ENCODE results near the gene CSNK1E. TPM values are rescaled to one million over a fixed set of nuclear protein-coding genes. Genes with fewer than 3 reads are reported as not detected.

The CSNK1E gene
- total and polyA plus RNA-seq, 2 of the 4 experiments (the other 2 are of a cell fraction), result 116 to 276 TPM

DNA sequence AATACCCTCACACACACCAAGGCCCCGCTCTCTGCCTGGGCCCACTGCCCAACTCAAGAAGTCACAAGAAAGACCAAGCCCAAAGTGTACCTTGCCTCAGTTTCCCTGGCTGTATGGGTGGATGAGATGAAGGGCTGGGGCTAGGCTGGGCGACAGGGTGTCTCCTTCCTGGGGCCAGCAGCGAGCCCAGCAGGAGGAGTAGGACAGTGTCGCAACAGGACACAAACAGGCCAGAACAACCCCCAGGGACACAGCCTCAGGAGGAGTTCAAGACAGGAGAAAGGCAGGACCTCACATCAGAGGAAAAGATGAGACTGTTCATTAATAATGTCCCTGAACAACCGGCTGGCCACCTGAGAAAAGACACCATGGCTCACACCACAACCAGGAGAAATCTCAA is 13.3 kb downstream of the CSNK1E start:
- Histone ChIP-seq H3K18ac (ENCODE audit: low read depth, low read length) (no peak overlapping the region), H4K8ac (ENCODE audit: low read depth in 2 of 2, low read length in 2 of 2) (no peak overlapping the region), H2AK9ac (replicated peaks; ENCODE audit: low read depth, low read length, poor library complexity) (no peak overlapping the region), H3K4ac (ENCODE audit: low read depth, low read length) (no peak overlapping the region), H3K9me1 (ENCODE audit: insufficient read depth, low read length) (peaks cover 28% of the 10 kb centered on the region), H2BK15ac (ENCODE audit: low read depth, low read length) (no peak overlapping the region), H3K14ac (replicated peaks; ENCODE audit: low read depth, low read length) (no peak overlapping the region), H3K27me3 (ENCODE audit: control insufficient read depth, insufficient read depth, low read length) (no peaks in the 10 kb centered on the region), H3K27ac (ENCODE audit: insufficient read depth, low read length) (peak overlapping the region; percentile 22; the same call in 1 of the 2 replicates), H2BK20ac (ENCODE audit: low read depth, low read length) (no peak overlapping the region), H3K9ac (ENCODE audit: low read depth, low read length) (no peak overlapping the region), H3K4me2 (ENCODE audit: low read depth, low read length) (no peak overlapping the region), H4K5ac (ENCODE audit: low read depth, low read length) (no peak overlapping the region), H2BK5ac (ENCODE audit: low read depth, low read length, poor library complexity, severe bottlenecking) (peak overlapping the region; percentile 9), H2AK5ac (ENCODE audit: low read depth, low read length) (no peak overlapping the region), H4K20me1 (ENCODE audit: insufficient read depth, low read length) (peaks cover 100% of the 10 kb centered on the region), H2BK120ac (ENCODE audit: low read depth, low read length) (no peak overlapping the region), H2AFZ (replicated peaks; ENCODE audit: low read length, poor library complexity) (no peak overlapping the region), H3K23ac (ENCODE audit: low read depth, low read length) (no peak overlapping the region), H3K4me3 (ENCODE audit: insufficient read depth, low read depth, low read length) (no peak overlapping the region), H3K9me3 (ENCODE audit: control insufficient read depth, insufficient read depth, low read length) (no peaks in the 10 kb centered on the region), H3K56ac (ENCODE audit: extremely low read depth, insufficient read depth, low read length) (no peak overlapping the region), H4K91ac (ENCODE audit: insufficient read depth, low read depth, low read length) (no peak overlapping the region), H3K36me3 (ENCODE audit: control insufficient read depth, insufficient read depth, low read length) (peaks cover 71% of the 10 kb centered on the region), H3K4me1 (ENCODE audit: control insufficient read depth, insufficient read depth, low read length) (peaks cover 21% of the 10 kb centered on the region), H3K79me1 (ENCODE audit: low read depth in 1 of 2, low read length in 2 of 2) (peaks cover 6 to 84% of the 10 kb centered on the region in 2 experiments; a peak in 3 of 4 replicates)
- ATAC-seq (ENCODE audit: low read depth) (no peak), DNase-seq (no peak)
- in situ Hi-C loops (cut with MboI; ENCODE audit: low sequenced_read_pairs) (no loop called here), dilution Hi-C loops (cut with HindIII; ENCODE audit: low sequenced_read_pairs, unreplicated experiment) (no loop called here), intact Hi-C loops (cut with micrococcal nuclease) (no loop called here)
- no peak for TF ChIP-seq NFE2L2 (IDR thresholded peaks at IDR 0.05; ENCODE audit: low read depth, low read length)
- TF ChIP-seq CEBPB (IDR thresholded peaks at IDR 0.05; ENCODE audit: low read depth, low read length), result peak; percentile 61
- no CpG with 5 or more reads among the region's 5 CpGs for WGBS, 2 experiments (ENCODE audit: extremely low coverage in 2 of 2, insufficient read length in 1 of 2)
- ChIA-PET POLR2A (ENCODE audit: unreplicated experiment) (no interaction called here), CTCF (no interaction called here)
- BruUV-seq (replicated peaks), result no TSS peak

All from IMR-90 (cell line).